Activated CD8-positive, alpha-beta T cell treated with anti-CD3 and anti-CD28 coated beads for 36 hours (primary cell): ENCODE results near the gene NLK. TPM values are rescaled to one million over a fixed set of nuclear protein-coding genes. Genes with fewer than 3 reads are reported as not detected.

Source experiments
- ATAC-seq: fragments of 200-7000 bp; cut with Tn5 transposase; one replicate; pipeline ENCODE4 v1.10.0; 2021; ENCODE audit warnings: mild to moderate bottlenecking, moderate library complexity
- CTCF ChIA-PET: fragments of 350-600 bp; sonication (Branson Sonifier 250); formaldehyde crosslinking; loops from one replicate; lab custom pipeline; 2021; ENCODE audit warnings: antibody characterized with exemption; lab: Charles Lee
- POLR2A ChIA-PET: fragments of 350-600 bp; sonication (Branson Sonifier 250); formaldehyde crosslinking; loops from one replicate; lab custom pipeline; 2021; ENCODE audit warnings: antibody characterized with exemption; lab: Charles Lee
- DNase-seq: peaks from one replicate; pipeline ENCODE4 v3.0.0-alpha.2; 2020
- H3K27ac Mint-ChIP-seq: one replicate; pipeline ENCODE4 v1.8.0; 2021; ENCODE audit warnings: mild to moderate bottlenecking, mixed read lengths
- H3K27me3 Mint-ChIP-seq: one replicate; pipeline ENCODE4 v1.8.0; 2021; ENCODE audit warnings: mixed read lengths
- H3K36me3 Mint-ChIP-seq: one replicate; pipeline ENCODE4 v1.8.0; 2021; ENCODE audit warnings: low read depth, mixed read lengths
- H3K4me1 Mint-ChIP-seq: one replicate; pipeline ENCODE4 v1.8.0; 2021; ENCODE audit warnings: low read depth, mixed read lengths
- H3K4me3 Mint-ChIP-seq: one replicate; pipeline ENCODE4 v1.8.0; 2021; ENCODE audit warnings: mild to moderate bottlenecking, moderate library complexity, mixed read lengths
- H3K9me3 Mint-ChIP-seq: one replicate; pipeline ENCODE4 v1.8.0; 2021; ENCODE audit warnings: mixed read lengths
- CTCF ChIP-seq: fragments of 200-600 bp; IDR thresholded peaks from one replicate; pipeline ENCODE4 v1.8.0; 2022; ENCODE audit warnings: antibody characterized with exemption, mild to moderate bottlenecking
- intact Hi-C: fragments of 100-400 bp; cut with micrococcal nuclease; formaldehyde crosslinking; loops from one replicate; pipeline ENCODE4 v1.10.0; 2022
- total RNA-seq, 2 experiments: library from RNA; stranded (reverse); gene quantifications; one replicate each; pipeline ENCODE4 v1.2.3, GENCODE V29; 2021

The NLK gene
- total RNA-seq, 2 experiments from 2014 or later = 7.3 to 7.8 TPM

DNA sequence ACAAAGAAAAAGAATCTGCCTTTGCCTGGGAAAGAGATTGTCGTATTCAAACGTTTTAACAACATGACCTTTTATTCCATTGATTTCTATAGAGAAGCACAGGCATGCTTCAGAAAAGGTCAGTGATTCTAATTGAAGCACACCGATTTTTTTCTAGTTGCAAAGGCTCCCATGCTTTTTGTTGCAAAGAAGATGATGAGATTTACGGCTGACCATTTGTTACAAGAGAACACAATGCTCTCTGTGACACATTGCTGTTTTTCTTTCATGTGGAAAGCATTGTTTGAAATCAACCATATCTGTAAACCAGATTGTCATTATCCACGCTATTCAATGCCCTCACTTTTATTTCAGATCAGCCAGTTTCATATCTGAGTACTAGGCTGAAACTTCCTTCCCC lies 99.8 kb downstream of the NLK start:
- CTCF ChIA-PET = no interaction called here

DNA sequence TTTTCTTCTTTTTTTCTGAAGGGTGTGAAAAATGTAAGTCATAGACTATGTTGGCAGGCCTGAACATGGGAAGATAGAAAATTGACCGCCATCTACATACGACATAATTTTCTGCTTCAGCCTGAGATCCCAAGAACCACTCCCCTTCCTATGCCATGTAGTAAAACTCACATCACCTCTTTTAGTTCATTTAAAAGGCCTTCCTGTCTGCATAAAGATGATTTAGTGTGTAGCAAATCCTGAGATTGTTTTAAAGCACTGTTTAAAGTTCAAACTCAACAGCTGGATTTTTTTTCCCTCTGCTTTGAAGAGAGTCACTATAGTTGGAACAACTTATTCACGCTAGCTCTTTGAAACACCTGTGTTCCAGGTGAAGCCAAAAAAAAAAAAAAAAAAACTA lies 101.5 kb downstream of the NLK start:
- POLR2A ChIA-PET = no interaction called here

More for the DNA sequence above, 99.8 kb downstream of the NLK start:
- POLR2A ChIA-PET = no interaction called here
- H3K9me3 Mint-ChIP-seq = no peaks in the 10 kb centered on the region
- ATAC-seq (no peak), DNase-seq (no peak)
- H3K27ac Mint-ChIP-seq = no peak overlapping the region
- TF ChIP-seq CTCF = no peak
- no peaks in the 10 kb centered on the region for H3K36me3 Mint-ChIP-seq
- intact Hi-C loops = no loop called here
- no peak overlapping the region for H3K4me3 Mint-ChIP-seq
- no peaks in the 10 kb centered on the region for H3K27me3 Mint-ChIP-seq
- H3K4me1 Mint-ChIP-seq = no peaks in the 10 kb centered on the region

GRCh38 chr17:28145348-28145747 lies 102.9 kb downstream of the NLK start:
- no peak for TF ChIP-seq CTCF
- no peak overlapping the region for H3K27ac Mint-ChIP-seq
- H3K9me3 Mint-ChIP-seq = no peaks in the 10 kb centered on the region
- intact Hi-C loops = no loop called here
- no peaks in the 10 kb centered on the region for H3K36me3 Mint-ChIP-seq
- no peaks in the 10 kb centered on the region for H3K4me1 Mint-ChIP-seq
- DNase-seq (no peak), ATAC-seq (no peak)
- no peak overlapping the region for H3K4me3 Mint-ChIP-seq
- no peaks in the 10 kb centered on the region for H3K27me3 Mint-ChIP-seq
- CTCF ChIA-PET = no interaction called here
- POLR2A ChIA-PET = no interaction called here

More for the DNA sequence above, 101.5 kb downstream of the NLK start:
- no peak overlapping the region for H3K4me3 Mint-ChIP-seq
- H3K27me3 Mint-ChIP-seq = no peaks in the 10 kb centered on the region
- no peak for DNase-seq
- H3K9me3 Mint-ChIP-seq = no peaks in the 10 kb centered on the region
- intact Hi-C loops = no loop called here
- no peak overlapping the region for H3K27ac Mint-ChIP-seq
- no peaks in the 10 kb centered on the region for H3K4me1 Mint-ChIP-seq
- H3K36me3 Mint-ChIP-seq = no peaks in the 10 kb centered on the region
- ATAC-seq = no peak
- no peak for TF ChIP-seq CTCF
- CTCF ChIA-PET = no interaction called here

- Mint-ChIP-seq H3K4me1 (no peaks in the 10 kb centered on the region), H3K4me3 (no peak overlapping the region), H3K36me3 (no peaks in the 10 kb centered on the region), H3K27me3 (no peaks in the 10 kb centered on the region), H3K27ac (no peak overlapping the region), H3K9me3 (no peaks in the 10 kb centered on the region)
- intact Hi-C loops = no loop called here
- ATAC-seq (no peak), DNase-seq (no peak)
- POLR2A ChIA-PET = no interaction called here
- CTCF ChIA-PET = no interaction called here
- no peak for TF ChIP-seq CTCF
Measured at GRCh38 chr17:28147017-28147416, 104.5 kb downstream of the NLK start.

- Mint-ChIP-seq H3K27me3 (no peaks in the 10 kb centered on the region), H3K27ac (no peak overlapping the region), H3K36me3 (peaks cover 3% of the 10 kb centered on the region), H3K4me3 (no peak overlapping the region), H3K9me3 (no peaks in the 10 kb centered on the region), H3K4me1 (no peaks in the 10 kb centered on the region)
- intact Hi-C loops = no loop called here
- no peak for ATAC-seq
- no peak for TF ChIP-seq CTCF
- POLR2A ChIA-PET = no interaction called here
- CTCF ChIA-PET = interaction anchor here (0.7 to 1.3 kb wide), 3 partner anchors 11 to 259 kb away, joined by 3 read pairs; no protein-coding TSS in a partner anchor
- no peak for DNase-seq
Measured at GRCh38 chr17:28151001-28151400, 108.5 kb downstream of the NLK start.
